ENCODE results near the gene GNPDA2. TPM values are rescaled to one million over a fixed set of nuclear protein-coding genes. Genes with fewer than 3 reads are reported as not detected.

Gene GNPDA2
- total and polyA plus RNA-seq, 2 of the 8 experiments (the other 6 are each of a cell fraction or from before 2014, with no cell fraction given) = 3.0 to 4.8 TPM

- Histone ChIP-seq H4K91ac (replicated peaks; ENCODE audit: insufficient read length, low read length) (no peak overlapping the region), H2BK5ac (ENCODE audit: low read depth, low read length) (no peak overlapping the region), H3K9me3 (ENCODE audit: insufficient read depth in 2 of 2, low read depth in 1 of 2, low read length in 1 of 2) (no peaks in the 10 kb centered on the region), H2BK20ac (ENCODE audit: low read length) (no peak overlapping the region), H2BK12ac (ENCODE audit: low read depth, low read length) (no peak overlapping the region), H4K5ac (ENCODE audit: insufficient read length, low read depth, low read length) (no peak overlapping the region), H3K27me3 (replicated peaks in 1 of 4; ENCODE audit: control insufficient read depth in 3 of 4, extremely low read depth in 1 of 4, insufficient read depth in 3 of 4, low read length in 3 of 4) (no peaks in the 10 kb centered on the region), H3K4ac (replicated peaks; ENCODE audit: insufficient read length, low read depth, low read length) (no peak overlapping the region), H2BK120ac (replicated peaks; ENCODE audit: low read depth, low read length) (no peak overlapping the region), H3K18ac (ENCODE audit: extremely low read depth, low read length) (no peak overlapping the region), H3K14ac (ENCODE audit: insufficient read length) (no peak overlapping the region), H3K4me1 (replicated peaks in 1 of 4; ENCODE audit: control insufficient read depth in 3 of 4, insufficient read depth in 4 of 4, low read length in 3 of 4) (no peaks in the 10 kb centered on the region; a peak in 1 of 7 replicates), H3K4me2 (ENCODE audit: insufficient read depth in 1 of 2, low read depth in 2 of 2, low read length in 2 of 2) (no peak overlapping the region), H2BK15ac (ENCODE audit: low read length) (no peak overlapping the region), H3K79me2 (ENCODE audit: control insufficient read depth in 1 of 2, insufficient read depth in 2 of 2, low read length in 2 of 2) (0 out of 4 replicates have a peak, but pooled peaks cover 0 to 7% of the 10 kb centered on the region in 2 experiments), H3K23me2 (ENCODE audit: low read depth, low read length) (no peaks in the 10 kb centered on the region), H3K56ac (replicated peaks; ENCODE audit: insufficient read length, low read depth, low read length) (no peak overlapping the region), H3K36me3 (ENCODE audit: control insufficient read depth in 2 of 4, insufficient read depth in 4 of 4, low read length in 3 of 4) (no peaks in the 10 kb centered on the region), H3K23ac (ENCODE audit: insufficient read length) (no peak overlapping the region), H3K27ac (ENCODE audit: low read depth, low read length) (no peak overlapping the region), H4K8ac (ENCODE audit: extremely low read depth, insufficient read depth, low read length) (no peak overlapping the region), H3K79me1 (ENCODE audit: low read depth, low read length) (no peaks in the 10 kb centered on the region), H2AK5ac (ENCODE audit: low read depth, low read length) (no peak overlapping the region), H3K9ac (replicated peaks in 1 of 4; ENCODE audit: extremely low read depth in 1 of 4, low read depth in 3 of 4, low read length in 3 of 4) (no peak overlapping the region), H4K20me1 (replicated peaks in 1 of 2; ENCODE audit: control insufficient read depth in 1 of 2, insufficient read depth in 2 of 2, low read length in 2 of 2) (no peaks in the 10 kb centered on the region), H3K4me3 (ENCODE audit: extremely low read depth in 1 of 4, insufficient read depth in 2 of 4, low read depth in 3 of 4, low read length in 4 of 4) (no peak overlapping the region), H2AFZ (ENCODE audit: low read length) (no peak overlapping the region)
- POLR2A ChIA-PET (ENCODE audit: partially characterized antibody) = no interaction called here
- no peak for DNase-seq (ENCODE audit: low read depth in 1 of 2, low spot score in 2 of 2)
- CTCF ChIA-PET (ENCODE audit: partially characterized antibody) = no interaction called here
- FAIRE-seq = no peak
- WGBS, 2 experiments (ENCODE audit: extremely low coverage in 1 of 2, insufficient coverage in 1 of 2, insufficient read length in 1 of 2, insufficient replicate concordance in 2 of 2, low coverage in 1 of 2, low lambda C conversion rate in 2 of 2, missing lambda C conversion rate in 1 of 2) = 100% methylated on average over 1 of the region's 1 CpG; no CpG with 5 or more reads in 1 of the 2 experiments
- TF ChIP-seq EGR1 (IDR thresholded peaks at IDR 0.05; ENCODE audit: borderline replicate concordance, low read depth, low read length) (no peak), TBP (IDR thresholded peaks at IDR 0.05; ENCODE audit: low read depth, low read length) (no peak), RXRA (IDR thresholded peaks at IDR 0.05; ENCODE audit: insufficient read depth, low read depth, low read length) (no peak), KDM4A (IDR thresholded peaks at IDR 0.05; ENCODE audit: low read depth, low read length, severe bottlenecking) (no peak), NRF1 (IDR thresholded peaks at IDR 0.05; ENCODE audit: low read depth, low read length) (no peak), CTBP2 (IDR thresholded peaks at IDR 0.05; ENCODE audit: borderline replicate concordance, insufficient read depth, insufficient read length, low read length) (no peak), BACH1 (IDR thresholded peaks at IDR 0.05; ENCODE audit: low read length) (no peak), MAX (IDR thresholded peaks at IDR 0.05) (no peak), POLR2AphosphoS5 (IDR thresholded peaks at IDR 0.05; ENCODE audit: low read depth, low read length) (no peak), JUND (IDR thresholded peaks at IDR 0.05; ENCODE audit: low read length) (no peak), CTCF (IDR thresholded peaks at IDR 0.05; ENCODE audit: control extremely low read depth in 1 of 3, insufficient read depth in 1 of 3, low read depth in 1 of 3, low read length in 3 of 3) (no peak), SAP30 (IDR thresholded peaks at IDR 0.05; ENCODE audit: insufficient read depth, insufficient replicate concordance, low read length) (no peak)
Observed at GRCh38 chr4:44713125-44713524, 13.2 kb downstream of the GNPDA2 start.
